Suprapubic skin (tissue), 4 donors: ENCODE results near the gene SHMT2. TPM values are rescaled to one million over a fixed set of nuclear protein-coding genes. Genes with fewer than 3 reads are reported as not detected.

ENCODE experiments used
- DNase-seq, 2 donors: peaks; one replicate each; pipeline ENCODE4 v3.0.0-alpha.2; 2019; ENCODE audit warnings: low spot score in 2 of 2
- H3K27ac ChIP-seq: fragments of 200-600 bp; sonication (generic); one replicate; pipeline ENCODE4 v1.5.1; 2019
- H3K27me3 ChIP-seq: fragments of 200-600 bp; sonication (generic); one replicate; pipeline ENCODE4 v1.5.1; 2019
- H3K36me3 ChIP-seq: fragments of 200-600 bp; sonication (generic); one replicate; pipeline ENCODE4 v1.5.1; 2019
- H3K4me1 ChIP-seq: fragments of 200-600 bp; sonication (generic); one replicate; pipeline ENCODE4 v1.5.1; 2019
- H3K4me3 ChIP-seq: fragments of 200-600 bp; sonication (generic); one replicate; pipeline ENCODE4 v1.5.1; 2019; ENCODE audit warnings: mild to moderate bottlenecking
- H3K9me3 ChIP-seq: fragments of 200-600 bp; sonication (generic); one replicate; pipeline ENCODE4 v1.5.1; 2019
- EP300 ChIP-seq: sonication (generic); formaldehyde crosslinking; IDR thresholded peaks from one replicate; pipeline ENCODE4 v1.6.1; 2017; ENCODE audit warnings: antibody characterized with exemption
- POLR2A ChIP-seq, 2 donors: fragments of 450-650 bp; IDR thresholded peaks; one replicate each; pipeline ENCODE4 v1.6.1; 2017; ENCODE audit warnings: antibody characterized with exemption in 2 of 2, mild to moderate bottlenecking in 2 of 2, moderate library complexity in 2 of 2
- POLR2AphosphoS5 ChIP-seq, 3 donors: sonication (generic); formaldehyde crosslinking; IDR thresholded peaks; one replicate each; pipeline ENCODE4 v1.6.1; 2017; ENCODE audit warnings: antibody characterized with exemption in 3 of 3
- WGBS: methylation state at CpG from one replicate; pipeline ENCODE4 v1.1.5; 2018; 5-methylcytosine and 5-hydroxymethylcytosine counted together
- total RNA-seq, 4 donors: library from RNA; depleted of rRNA; stranded (reverse); fragments of >200 nt; gene quantifications; one replicate each; pipeline ENCODE4 v1.1.0, GENCODE V29; 2016
- TF ChIP-seq, protein P1 (sequence below), 2 donors: fragments of 200-600 bp in 1 of 2; fragments of 450-650 bp in 1 of 2; sonication (generic) in 1 of 2; IDR thresholded peaks; one replicate each; pipeline ENCODE4 v1.5.1; 2016 to 2019; ENCODE audit warnings: antibody characterized with exemption in 2 of 2, mild to moderate bottlenecking in 1 of 2, moderate library complexity in 1 of 2

Gene SHMT2
- total RNA-seq, 4 donors from 2014 or later, result 53.5 to 87.2 (median 70.3) TPM

- no peak overlapping the region for H3K27ac ChIP-seq
- no peaks in the 10 kb centered on the region for H3K27me3 ChIP-seq
- peaks cover 96% of the 10 kb centered on the region for H3K36me3 ChIP-seq
- no peaks in the 10 kb centered on the region for H3K9me3 ChIP-seq
- no peaks in the 10 kb centered on the region for H3K4me1 ChIP-seq
- no peak overlapping the region for H3K4me3 ChIP-seq
- WGBS, result 88% methylated on average over 9 of the region's 19 CpGs
- TF ChIP-seq, protein P1, sequence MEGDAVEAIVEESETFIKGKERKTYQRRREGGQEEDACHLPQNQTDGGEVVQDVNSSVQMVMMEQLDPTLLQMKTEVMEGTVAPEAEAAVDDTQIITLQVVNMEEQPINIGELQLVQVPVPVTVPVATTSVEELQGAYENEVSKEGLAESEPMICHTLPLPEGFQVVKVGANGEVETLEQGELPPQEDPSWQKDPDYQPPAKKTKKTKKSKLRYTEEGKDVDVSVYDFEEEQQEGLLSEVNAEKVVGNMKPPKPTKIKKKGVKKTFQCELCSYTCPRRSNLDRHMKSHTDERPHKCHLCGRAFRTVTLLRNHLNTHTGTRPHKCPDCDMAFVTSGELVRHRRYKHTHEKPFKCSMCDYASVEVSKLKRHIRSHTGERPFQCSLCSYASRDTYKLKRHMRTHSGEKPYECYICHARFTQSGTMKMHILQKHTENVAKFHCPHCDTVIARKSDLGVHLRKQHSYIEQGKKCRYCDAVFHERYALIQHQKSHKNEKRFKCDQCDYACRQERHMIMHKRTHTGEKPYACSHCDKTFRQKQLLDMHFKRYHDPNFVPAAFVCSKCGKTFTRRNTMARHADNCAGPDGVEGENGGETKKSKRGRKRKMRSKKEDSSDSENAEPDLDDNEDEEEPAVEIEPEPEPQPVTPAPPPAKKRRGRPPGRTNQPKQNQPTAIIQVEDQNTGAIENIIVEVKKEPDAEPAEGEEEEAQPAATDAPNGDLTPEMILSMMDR (IDR thresholded peaks at IDR 0.05), result no peak
- TF ChIP-seq POLR2AphosphoS5 (IDR thresholded peaks at IDR 0.05), result no peak
- no peak for DNase-seq
Observed at GRCh38 chr12:57202321-57202720, 27.2 kb upstream of the SHMT2 start.

- no peak for TF ChIP-seq POLR2A (IDR thresholded peaks at IDR 0.05)
- TF ChIP-seq, protein P1 (IDR thresholded peaks at IDR 0.05), result no peak
- no peak for TF ChIP-seq POLR2AphosphoS5 (IDR thresholded peaks at IDR 0.05)
- no peak for TF ChIP-seq EP300
Observed at GRCh38 chr12:57203201-57203600, 26.3 kb upstream of the SHMT2 start.

GRCh38 chr12:57203791-57204190 is 25.7 kb upstream of the SHMT2 start:
- peaks cover 96% of the 10 kb centered on the region for H3K36me3 ChIP-seq
- no peak overlapping the region for H3K4me3 ChIP-seq
- DNase-seq, result no peak
- H3K27ac ChIP-seq, result no peak overlapping the region
- TF ChIP-seq EP300, result no peak
- TF ChIP-seq, protein P1 (IDR thresholded peaks at IDR 0.05), result no peak
- no peak for TF ChIP-seq POLR2A (IDR thresholded peaks at IDR 0.05)
- no peak for TF ChIP-seq POLR2AphosphoS5 (IDR thresholded peaks at IDR 0.05)
- H3K27me3 ChIP-seq, result no peaks in the 10 kb centered on the region
- no peaks in the 10 kb centered on the region for H3K9me3 ChIP-seq
- no peaks in the 10 kb centered on the region for H3K4me1 ChIP-seq
- WGBS, result 71% methylated on average over 9 of the region's 11 CpGs

More at GRCh38 chr12:57203201-57203600, 26.3 kb upstream of the SHMT2 start:
- Histone ChIP-seq H3K27ac (no peak overlapping the region), H3K9me3 (no peaks in the 10 kb centered on the region), H3K27me3 (no peaks in the 10 kb centered on the region), H3K4me1 (no peaks in the 10 kb centered on the region), H3K36me3 (peaks cover 96% of the 10 kb centered on the region), H3K4me3 (no peak overlapping the region)
- 95% methylated on average over 28 of the region's 28 CpGs for WGBS
- no peak for DNase-seq

GRCh38 chr12:57204454-57204853 is 25.1 kb upstream of the SHMT2 start:
- WGBS, result 89% methylated on average over 13 of the region's 19 CpGs
- no peaks in the 10 kb centered on the region for H3K27me3 ChIP-seq
- H3K27ac ChIP-seq, result no peak overlapping the region
- no peaks in the 10 kb centered on the region for H3K4me1 ChIP-seq
- peaks cover 96% of the 10 kb centered on the region for H3K36me3 ChIP-seq
- H3K9me3 ChIP-seq, result no peaks in the 10 kb centered on the region
- H3K4me3 ChIP-seq, result no peak overlapping the region
- DNase-seq, result no peak
- TF ChIP-seq POLR2A (IDR thresholded peaks at IDR 0.05), result no peak

DNA sequence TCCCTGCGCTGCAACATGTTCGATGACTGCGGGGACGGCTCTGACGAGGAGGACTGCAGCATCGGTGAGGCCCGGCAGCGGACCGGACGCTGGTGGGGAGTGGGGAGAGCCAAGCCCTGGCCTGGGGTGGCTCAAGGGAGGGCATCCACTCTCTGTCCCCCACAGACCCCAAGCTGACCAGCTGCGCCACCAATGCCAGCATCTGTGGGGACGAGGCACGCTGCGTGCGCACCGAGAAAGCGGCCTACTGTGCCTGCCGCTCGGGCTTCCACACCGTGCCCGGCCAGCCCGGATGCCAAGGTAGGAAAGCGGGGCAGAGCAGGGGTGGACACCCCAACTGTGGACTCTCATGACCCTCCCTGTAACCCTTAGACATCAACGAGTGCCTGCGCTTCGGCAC is 24.3 kb upstream of the SHMT2 start:
- TF ChIP-seq EP300, result no peak
- no peak for TF ChIP-seq POLR2AphosphoS5 (IDR thresholded peaks at IDR 0.05)
- Histone ChIP-seq H3K27me3 (no peaks in the 10 kb centered on the region), H3K9me3 (no peaks in the 10 kb centered on the region), H3K4me3 (no peak overlapping the region), H3K36me3 (peaks cover 96% of the 10 kb centered on the region), H3K27ac (no peak overlapping the region), H3K4me1 (no peaks in the 10 kb centered on the region)
- no peak for DNase-seq
- WGBS, result 97% methylated on average over 12 of the region's 26 CpGs

- Histone ChIP-seq H3K27me3 (no peaks in the 10 kb centered on the region), H3K36me3 (peaks cover 96% of the 10 kb centered on the region), H3K9me3 (no peaks in the 10 kb centered on the region), H3K27ac (no peak overlapping the region), H3K4me1 (peaks cover 3% of the 10 kb centered on the region), H3K4me3 (no peak overlapping the region)
- no peak for TF ChIP-seq EP300
- TF ChIP-seq, protein P1 (IDR thresholded peaks at IDR 0.05), result no peak
- no peak for TF ChIP-seq POLR2AphosphoS5 (IDR thresholded peaks at IDR 0.05)
- TF ChIP-seq POLR2A (IDR thresholded peaks at IDR 0.05), result no peak
- WGBS, result 66% methylated on average over 7 of the region's 7 CpGs
- no peak for DNase-seq
Observed at GRCh38 chr12:57205931-57206330, 23.6 kb upstream of the SHMT2 start.
